GM21786 (cell line): ENCODE results near the gene PEPD.

Source experiments
- ATAC-seq: cut with Tn5 transposase; IDR thresholded peaks from one replicate; pipeline ENCODE4 v1.9.1; 2021; ENCODE audit not compliant: unreplicated experiment

The PEPD gene

DNA sequence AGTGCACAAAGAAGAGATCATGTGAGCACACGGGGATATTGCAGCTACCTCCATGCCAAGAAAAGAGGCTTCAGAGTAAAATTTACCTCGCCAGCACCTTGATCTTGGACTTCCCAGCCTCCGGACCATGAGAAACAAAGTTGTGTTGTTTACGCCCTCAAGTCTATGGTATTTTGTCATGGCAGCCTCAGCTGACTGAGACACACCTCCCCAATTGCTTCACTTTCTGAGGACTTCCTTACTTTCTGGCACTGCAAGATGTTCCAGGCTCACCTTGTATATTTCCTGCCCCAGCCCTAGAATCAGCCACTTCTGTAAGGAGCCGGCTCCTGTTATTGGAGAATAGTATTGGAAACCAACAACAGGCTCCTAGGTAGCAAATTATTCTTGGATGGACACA, 154.7 kb downstream of the PEPD start:
- ATAC-seq: no peak

DNA sequence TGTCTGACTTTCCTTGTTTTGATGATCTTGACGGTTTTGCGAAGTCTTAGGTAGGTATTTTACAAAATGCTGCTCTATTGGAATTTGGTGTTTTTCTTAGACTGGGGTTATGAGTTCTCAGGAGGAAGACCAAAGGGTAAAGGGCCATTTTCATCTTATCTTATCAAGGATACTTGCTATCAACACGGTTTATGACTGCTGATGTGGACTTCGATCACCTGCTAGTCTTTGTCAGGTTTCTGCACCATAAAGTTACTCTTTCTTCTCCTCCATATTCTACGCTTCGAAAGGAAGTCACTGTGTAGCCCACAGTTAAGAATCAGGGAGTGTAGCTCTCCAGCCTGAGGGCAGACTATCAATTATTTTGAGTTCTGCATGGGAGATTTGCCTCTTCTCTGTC, 155.5 kb downstream of the PEPD start:
- no peak for ATAC-seq

DNA sequence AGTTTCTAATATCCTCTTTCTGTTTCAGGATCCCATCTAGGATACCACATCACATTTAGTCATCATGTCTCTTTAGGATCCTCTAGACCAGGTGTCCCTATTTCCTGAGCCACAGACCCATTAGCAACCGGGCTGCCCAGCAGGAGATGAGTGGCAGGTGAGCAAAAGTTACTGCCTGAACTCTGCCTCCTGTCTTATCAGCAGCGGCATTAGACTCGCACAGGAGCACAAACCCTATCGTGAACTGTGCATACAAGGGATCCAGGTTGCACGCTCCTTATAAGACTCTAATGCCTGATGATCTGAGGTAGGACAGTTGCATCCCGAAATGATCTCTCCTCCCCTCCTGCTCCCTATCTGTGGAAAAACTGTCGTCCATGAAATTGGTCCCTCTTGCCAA, 155.9 kb downstream of the PEPD start:
- no peak for ATAC-seq

DNA sequence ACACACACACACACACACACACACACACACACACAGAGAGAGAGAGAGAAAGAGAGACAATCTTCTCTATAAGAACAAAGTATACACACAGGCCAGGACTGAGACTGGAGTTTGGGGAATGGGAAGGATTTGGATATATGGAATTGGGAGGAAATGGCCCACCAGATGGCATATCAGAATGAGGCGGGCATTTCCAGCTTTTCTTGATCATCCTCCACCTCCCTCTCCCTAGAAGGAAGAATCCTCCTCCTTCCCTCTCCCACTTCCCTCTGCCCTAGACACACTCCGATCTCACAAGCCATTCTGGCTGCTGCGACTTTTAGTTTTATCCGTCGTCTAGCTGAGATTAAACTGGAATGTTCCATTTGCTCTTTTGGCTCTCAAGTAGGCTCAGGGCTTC, 158.1 kb downstream of the PEPD start:
- ATAC-seq: no peak

DNA sequence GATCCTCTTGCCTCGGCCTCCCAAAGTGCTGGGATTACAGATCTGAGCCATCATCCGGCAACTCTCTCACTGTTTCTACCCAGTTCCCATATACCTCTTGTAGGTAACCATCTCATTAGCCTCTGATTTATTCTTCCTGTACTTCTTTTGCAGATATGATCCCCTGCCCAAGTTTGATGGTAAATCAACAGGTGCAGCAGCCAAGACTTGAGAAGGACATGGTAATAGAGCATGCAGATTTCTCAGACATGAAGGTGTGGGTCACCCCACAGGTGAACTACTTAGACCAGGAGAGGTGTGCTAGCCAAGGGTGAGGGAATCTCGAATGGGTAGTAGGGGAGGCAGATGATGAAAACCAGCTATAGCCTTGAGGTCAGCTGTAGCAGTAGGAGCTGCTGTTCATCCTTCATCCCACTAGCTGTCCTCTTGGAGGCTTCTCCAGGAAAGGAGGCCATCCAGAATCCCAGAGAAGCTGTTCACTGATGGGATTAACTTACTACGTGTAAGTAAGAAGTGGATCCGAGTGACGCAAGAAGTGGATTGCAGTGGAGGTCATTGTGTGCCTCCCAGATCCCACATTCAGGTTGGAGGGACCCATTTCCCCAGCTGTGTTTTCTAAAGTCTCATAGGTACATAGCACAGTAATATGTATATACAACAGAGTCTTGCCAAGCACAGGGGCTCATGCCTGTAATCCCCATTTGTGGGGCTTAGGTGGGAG, 158.9 kb downstream of the PEPD start:
- ATAC-seq: no peak

DNA sequence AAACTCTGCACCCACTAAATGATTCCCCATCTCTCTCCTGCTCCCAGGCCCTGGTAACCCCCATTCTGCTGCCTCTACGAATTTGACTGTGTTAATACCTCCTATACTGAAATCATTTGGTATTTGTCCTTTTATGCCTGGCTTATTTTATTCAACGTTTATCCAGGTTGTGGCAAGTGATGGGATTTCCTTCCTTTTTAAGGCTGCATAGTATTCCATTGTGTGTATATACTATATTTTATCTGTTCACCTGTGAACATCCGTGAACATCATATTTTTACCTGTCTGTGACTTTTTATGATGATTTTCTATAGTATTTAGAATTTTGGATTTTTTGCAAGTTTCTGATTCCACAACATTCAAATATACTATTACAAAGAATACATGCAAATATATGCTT, 162.0 kb downstream of the PEPD start:
- ATAC-seq: no peak

DNA sequence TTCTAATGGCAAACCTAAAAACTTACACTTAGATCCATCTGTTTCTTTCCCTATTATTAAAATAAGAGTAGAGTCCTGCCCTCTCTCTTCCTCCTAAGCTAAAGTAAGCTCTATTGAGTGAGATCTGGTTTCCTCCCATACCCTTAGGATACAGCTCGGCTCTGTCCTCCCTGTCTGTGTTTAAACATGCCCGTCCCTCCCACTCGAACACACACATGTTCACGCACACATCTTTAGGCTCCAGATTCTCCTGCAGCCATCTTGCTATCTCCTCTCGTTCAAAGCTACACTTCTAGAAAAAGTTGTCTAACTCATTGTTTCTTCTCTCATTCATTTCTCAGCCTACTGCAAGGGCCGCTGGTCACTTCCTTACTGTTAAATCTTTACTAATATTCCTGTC, 163.2 kb downstream of the PEPD start:
- no peak for ATAC-seq

DNA sequence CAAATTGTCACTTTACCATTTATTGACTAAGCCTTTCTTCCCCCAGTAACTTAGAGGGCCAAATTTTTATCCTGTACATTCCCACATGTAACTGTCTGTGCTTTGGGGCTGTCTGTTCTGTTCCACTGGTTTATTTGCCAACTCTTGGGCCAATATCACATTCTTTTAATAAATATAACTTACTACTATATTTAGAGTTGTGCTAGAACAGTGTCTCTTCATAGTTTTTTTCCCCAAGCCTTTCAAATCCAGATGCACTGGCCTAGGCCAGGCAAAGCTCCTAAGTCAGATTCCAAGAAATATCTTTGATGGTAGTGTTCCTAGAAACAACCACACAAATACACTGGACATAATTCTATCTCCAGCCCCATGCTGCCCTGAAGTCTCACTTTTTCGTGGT, 164.0 kb downstream of the PEPD start:
- ATAC-seq: no peak

DNA sequence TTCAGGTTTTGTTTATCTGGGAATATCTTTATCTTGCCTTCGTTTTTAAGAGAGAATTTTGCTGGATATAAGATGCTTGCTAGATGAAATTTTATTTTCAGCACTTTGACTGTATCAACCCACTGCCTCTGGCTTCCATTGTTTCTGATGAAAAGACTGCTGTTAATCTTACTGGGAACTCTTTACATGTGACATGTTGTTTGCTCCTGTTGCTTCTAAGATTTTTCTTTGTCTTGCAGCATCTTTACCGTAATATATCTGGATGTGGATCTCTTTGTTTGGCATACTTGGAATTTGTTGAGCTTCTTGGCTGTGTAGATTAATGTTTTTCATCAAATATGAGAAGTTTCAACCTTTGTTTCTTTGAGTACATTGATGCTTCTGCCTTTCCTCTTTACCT, 166.1 kb downstream of the PEPD start:
- ATAC-seq: no peak

DNA sequence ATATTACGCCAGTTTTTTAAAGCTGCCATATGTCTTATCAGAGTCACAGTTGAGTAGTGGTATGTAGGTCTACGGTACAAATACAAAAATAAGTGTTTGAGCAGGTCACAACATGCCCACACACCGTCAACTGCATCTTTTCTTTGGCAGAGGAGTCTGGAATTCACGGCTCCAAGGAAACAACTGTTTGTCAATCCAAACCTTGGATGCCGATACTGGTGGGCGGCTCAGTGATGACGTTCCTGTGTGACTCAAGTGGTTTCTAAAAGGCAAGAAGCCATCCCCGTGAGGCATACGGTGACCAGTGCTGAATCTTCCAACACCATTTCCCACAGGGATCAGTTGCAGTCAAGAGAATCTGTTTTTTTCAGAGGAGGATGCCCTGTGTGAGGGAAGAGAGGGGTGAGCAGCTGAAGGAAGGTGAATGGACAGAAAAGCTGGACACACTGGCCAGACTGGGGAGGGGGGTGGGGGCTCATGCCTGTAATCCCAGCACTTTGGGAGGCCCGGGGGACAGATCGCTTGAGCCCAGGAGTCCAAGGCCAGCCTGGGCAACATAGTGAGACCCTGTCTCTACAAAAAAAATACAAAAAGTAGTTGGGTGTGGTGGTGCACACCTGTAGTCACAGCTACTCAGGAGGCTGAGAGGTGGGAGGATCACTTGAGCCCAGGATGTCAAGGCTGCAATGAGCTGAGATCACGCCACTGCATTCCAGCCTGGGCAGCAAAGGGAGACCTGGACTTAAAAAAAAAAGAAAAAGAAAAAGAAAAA, 170.9 kb downstream of the PEPD start:
- no peak for ATAC-seq

DNA sequence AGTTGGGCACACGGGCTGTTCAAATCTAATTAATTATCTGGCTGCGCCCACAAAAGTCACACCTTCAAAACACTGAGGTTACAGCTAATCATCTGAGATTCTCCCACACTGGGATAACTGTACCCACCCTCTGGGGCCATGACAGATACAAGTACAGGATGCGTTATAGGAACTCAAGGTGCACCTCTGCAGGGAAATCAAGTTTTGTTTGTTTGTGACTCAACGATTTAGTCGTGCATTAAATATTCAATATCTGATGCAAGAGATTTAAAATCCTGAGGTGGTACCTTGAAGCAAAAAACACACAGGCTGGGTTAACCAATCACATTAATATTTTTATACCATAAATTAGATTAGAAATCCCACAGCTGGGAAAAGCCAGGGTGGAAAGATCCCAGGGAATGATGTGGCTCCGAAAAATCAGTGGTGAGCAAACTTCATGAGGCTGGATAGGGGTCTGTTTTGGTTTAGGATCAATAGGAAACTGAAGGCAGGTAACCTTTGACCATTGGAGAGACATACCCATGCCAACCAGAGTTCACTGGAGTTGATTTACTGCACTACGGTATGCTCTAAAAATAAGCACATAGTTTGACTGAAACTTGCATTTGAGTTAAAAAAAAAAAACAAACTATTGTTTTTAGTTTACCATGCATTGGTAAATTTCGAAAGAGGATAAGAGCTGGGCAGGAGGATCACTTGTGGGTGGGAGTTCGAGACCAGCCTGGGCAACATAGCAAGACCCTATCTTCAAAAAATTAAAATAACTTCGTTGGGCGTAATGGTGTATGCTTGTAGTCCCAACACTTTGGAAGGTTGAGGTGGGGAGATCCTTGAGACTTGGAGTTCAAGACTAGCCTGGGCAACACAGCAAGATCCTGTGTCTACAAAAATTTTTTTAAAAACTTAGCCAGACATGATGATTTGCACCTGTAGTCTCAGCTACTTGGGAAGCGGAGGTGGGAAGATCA, 172.0 kb downstream of the PEPD start:
- ATAC-seq: no peak

DNA sequence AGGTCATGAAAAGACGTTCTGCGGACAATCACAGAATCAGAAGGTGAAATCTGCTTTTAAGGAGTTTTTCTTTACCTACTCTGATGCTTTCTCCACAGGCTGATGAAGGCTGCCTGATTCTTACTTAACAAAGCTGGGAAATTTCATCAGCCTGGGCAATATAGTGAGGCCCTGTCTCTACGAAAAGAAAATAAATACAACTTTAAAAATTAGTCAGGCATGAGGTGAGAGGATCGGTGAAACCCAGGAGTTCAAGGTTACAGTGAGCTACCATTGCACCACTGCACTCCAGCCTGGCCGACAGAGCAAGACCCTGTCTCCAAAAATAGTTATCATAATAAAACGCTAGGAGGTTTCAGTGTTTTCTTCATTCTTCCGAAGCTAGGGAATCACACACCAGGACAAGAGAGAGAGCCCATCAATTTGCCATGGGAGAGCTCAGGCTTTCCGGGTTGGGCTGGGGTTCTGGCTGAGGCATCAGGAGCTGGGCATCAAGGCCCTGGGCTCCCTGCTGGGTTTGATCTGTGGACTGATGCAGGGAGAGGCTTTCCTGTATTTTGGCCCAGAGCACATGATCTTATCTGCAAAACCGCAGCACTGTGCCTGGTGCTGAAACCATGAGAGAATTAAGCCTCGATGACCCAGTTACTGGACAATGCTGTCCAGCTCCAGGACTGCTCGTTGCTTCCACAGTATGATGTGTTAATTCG, 173.1 kb downstream of the PEPD start:
- ATAC-seq: no peak

DNA sequence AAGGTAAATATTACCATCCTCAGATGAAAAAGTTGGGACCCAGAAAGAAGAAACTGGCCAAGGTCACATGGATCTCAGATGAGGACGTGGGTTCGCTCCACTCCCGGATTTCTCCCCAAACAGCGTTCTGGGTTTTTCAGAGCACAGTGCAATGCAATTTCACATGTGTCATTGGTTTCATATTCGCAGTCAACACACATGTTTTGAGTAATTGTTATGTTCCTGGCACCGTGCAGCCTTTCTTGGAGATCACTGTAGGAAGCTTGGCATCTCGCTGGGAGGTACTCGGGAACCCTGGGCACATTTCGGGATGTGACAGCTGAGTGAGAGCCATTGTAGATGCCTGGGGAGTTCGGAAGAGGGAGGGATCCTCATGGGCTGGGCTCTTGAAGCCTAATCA, 174.3 kb downstream of the PEPD start:
- ATAC-seq: no peak

DNA sequence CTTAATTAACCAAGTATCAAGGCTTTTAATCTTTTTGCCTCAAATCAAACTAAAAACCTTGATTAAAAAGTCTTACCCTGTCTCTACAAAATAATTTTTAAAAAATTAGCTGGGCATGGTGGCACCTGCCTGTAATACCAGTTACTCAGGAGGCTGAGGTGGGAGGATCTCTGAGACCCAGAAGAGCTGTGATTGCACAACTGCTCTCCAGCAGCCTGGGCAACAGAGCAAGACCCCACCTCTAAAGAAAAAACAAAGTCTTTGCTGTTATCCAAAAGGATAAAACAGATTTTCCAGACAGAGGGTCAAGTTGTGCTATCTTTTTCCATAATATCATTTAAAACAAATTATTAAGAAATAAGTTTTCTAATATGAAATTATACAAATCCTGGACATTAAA, 174.9 kb downstream of the PEPD start:
- no peak for ATAC-seq

DNA sequence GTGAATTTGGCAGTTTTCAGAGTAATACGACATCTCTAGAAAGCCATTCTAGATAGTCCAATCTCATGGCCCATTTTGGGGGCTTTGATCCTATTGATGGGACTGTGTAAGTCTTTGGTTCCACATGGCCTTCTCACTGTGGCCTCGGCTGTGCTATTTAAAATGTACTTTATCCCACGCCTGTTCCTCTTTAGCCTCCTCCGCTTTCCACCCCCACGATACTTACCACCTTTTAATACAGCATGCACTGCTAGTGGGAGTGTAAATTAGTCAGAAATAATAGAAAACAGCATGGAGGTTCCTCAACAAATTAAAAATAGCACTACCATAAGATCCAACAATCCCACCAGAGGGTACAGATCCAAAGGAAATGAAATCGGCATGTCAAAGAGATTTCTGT, 176.4 kb downstream of the PEPD start:
- ATAC-seq: no peak

DNA sequence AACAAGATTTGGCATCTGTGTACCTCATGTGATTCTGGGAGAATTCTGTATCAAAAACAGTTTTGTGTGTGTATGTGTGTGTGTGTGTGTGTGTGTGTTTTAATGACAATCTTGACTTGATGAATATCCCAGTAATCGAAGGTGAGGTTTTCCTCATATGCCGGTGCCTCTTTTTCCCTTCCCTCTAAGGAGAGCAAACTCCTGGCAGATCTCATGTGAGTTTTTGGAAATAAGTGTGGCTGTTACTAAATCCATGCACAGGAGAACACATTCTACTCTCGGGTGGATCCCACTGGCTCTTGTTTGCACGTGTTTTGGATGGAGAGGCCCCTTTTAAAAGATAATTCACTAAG, 177.0 kb downstream of the PEPD start:
- ATAC-seq: no peak

DNA sequence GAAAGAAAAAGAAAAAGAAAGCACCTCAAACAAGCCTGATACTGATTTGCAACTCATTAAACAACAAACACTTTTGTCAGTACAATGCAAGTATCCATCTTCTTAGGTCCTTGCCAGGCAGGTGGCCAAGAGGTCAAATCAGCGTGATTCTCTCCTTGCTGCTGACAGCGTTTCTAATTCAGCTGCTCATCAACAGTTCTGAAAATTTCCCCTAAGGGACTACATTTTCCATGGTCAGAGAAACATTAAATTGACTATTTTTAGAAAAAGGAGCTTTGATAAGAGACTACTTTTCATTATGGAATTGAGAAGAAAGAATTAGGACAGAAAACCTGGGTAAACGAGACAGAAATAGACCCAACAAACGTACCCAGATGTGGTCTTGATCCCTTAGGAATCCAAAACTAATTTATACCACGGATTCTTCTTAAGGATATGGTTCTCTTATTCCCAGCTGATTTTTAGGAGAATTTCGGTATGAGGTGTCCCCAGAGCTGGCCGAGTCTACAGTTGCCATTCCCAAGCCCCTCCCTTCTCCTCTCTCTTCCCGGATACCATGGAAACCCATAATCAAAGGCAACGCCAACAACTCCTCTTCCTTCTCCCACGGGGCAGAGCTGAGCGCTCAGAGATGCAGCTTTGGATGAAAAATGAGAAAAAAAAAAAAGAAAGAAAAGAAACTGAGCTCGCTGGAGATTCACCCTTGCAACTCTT, 177.6 kb downstream of the PEPD start:
- no peak for ATAC-seq

DNA sequence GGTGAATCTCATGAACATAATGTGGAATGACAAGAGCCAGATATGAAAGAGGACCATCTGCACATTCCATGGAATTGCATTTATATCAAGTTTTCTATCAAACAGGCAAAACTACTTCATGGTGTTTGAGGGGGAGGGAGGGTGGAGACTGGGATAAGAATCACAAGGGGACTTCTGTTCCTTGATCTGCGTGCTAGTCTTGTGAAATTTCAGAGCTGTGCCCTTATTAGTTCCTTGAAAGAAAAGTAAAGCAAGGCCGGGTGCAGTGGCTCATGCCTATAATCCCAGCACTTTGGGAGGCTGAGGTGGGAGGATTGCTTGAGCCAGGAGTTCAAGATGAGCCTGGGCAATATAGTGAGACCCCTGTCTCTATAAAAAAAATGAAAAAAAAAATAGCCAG, 178.3 kb downstream of the PEPD start:
- ATAC-seq: no peak

DNA sequence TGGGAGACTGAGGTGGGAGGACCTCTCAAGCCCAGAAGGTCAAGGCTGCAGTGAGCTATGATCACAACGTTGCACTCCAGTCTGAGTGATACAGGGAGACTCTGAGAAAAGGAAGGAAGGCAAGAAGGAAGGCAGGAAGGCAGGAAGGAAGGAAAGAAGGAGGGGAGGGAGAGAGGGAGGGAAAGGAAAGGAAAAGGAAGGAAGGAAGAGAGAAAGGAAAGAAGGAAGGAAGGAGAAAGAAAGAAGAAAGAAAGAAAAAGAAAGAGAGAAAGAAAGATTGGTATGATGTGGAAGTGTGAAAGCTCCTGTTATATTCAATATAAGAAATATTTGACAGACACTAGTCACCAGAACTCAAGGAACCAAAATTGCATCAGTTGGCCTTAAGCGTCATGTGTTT, 180.6 kb downstream of the PEPD start:
- ATAC-seq: no peak
